ENCODE measurements around the gene DNPEP. TPM values are rescaled to one million over a fixed set of nuclear protein-coding genes. Genes with fewer than 3 reads are reported as not detected.
"Not testable (repeated sequence)": the region's sequence is repeated elsewhere in the genome, so short reads cannot be mapped to it uniquely, and the experiment has no call there.

Gene DNPEP
- polyA plus RNA-seq, 1 experiment = 134 TPM

DNA sequence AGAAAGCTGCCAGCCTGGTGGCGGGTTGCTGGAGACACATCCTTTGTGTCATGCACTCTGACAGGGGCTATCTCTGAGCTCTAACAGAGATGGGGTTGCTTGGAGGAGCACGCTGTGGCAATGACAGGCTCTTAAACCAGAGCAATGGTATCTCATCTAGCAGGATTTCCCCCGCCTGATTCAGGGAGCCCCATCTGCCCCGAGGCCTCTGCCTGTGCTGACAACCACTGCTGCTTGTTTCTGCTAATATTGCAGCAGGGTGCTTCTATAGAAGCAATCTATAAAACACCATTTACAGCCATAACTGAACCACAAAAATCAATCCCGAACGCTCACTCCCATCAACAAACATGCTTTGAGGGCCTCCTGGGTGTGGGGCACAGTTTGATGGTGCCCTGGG, 12.8 kb upstream of the DNPEP start:
- Histone ChIP-seq H3K36me3 (ENCODE audit: control insufficient read depth, insufficient read depth, low read length) (no peaks in the 10 kb centered on the region), H3K4me3 (ENCODE audit: low read depth, low read length) (no peak overlapping the region), H3K27me3 (ENCODE audit: control insufficient read depth, insufficient read depth, low read length) (no peaks in the 10 kb centered on the region)
- DNase-seq (ENCODE audit: low read depth) = no peak
- ChIA-PET POLR2A (no interaction called here), CTCF (interaction anchor here (1.3 to 7.3 kb wide), 3 partner anchors 11 to 126 kb away, joined by 3 to 291 read pairs (median 60); partner anchors contain the start of gene DNPEP)
- TF ChIP-seq, protein P1, sequence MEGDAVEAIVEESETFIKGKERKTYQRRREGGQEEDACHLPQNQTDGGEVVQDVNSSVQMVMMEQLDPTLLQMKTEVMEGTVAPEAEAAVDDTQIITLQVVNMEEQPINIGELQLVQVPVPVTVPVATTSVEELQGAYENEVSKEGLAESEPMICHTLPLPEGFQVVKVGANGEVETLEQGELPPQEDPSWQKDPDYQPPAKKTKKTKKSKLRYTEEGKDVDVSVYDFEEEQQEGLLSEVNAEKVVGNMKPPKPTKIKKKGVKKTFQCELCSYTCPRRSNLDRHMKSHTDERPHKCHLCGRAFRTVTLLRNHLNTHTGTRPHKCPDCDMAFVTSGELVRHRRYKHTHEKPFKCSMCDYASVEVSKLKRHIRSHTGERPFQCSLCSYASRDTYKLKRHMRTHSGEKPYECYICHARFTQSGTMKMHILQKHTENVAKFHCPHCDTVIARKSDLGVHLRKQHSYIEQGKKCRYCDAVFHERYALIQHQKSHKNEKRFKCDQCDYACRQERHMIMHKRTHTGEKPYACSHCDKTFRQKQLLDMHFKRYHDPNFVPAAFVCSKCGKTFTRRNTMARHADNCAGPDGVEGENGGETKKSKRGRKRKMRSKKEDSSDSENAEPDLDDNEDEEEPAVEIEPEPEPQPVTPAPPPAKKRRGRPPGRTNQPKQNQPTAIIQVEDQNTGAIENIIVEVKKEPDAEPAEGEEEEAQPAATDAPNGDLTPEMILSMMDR (IDR thresholded peaks at IDR 0.05; ENCODE audit: insufficient read depth, low read depth, low read length) = no peak

DNA sequence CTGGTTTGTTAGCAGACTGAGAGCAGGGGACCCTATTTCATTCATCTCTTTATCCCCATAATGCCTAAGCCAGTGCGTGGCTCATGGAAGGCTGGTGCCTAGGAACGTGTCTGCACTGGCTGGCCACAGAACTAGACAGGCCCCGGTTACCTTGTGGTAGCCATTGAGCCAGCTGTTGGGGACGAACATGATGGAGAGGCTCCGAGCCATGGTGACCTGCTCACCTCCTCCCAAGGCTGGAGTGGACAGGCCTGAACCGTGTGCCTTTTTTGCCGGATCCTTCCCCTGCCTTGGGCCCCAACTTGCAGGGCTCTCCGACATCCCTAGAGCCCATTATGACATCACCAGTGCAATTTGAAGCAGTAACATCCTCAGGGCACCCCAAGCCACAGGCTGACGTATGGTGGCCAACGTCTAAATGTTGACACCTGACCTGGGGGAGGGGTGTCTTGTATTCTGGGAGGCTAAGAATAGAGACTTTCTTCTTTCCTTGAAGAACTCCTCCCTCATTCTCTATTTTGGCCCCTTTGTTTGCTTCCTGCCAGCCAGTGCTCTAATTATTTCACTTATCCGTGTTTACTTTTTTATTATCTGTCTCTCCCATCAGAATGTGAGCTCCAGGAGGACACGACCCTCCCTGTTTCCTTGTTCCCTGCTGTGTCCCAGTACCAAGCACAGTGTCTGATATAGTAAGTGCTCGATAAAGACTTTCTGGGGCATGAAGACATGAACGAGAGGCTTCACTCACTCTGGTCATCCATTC, 12.2 kb upstream of the DNPEP start:
- no peaks in the 10 kb centered on the region for H3K27me3 ChIP-seq (ENCODE audit: control insufficient read depth, insufficient read depth, low read length)
- H3K36me3 ChIP-seq (ENCODE audit: control insufficient read depth, insufficient read depth, low read length) = no peaks in the 10 kb centered on the region
- H3K4me3 ChIP-seq (ENCODE audit: low read depth, low read length) = no peak overlapping the region
- ChIA-PET POLR2A (no interaction called here), CTCF (interaction anchor here (1.2 to 7.3 kb wide), 5 partner anchors 10 to 130 kb away, joined by 3 to 291 read pairs (median 12); partner anchors contain the start of gene DNPEP)
- DNase-seq (ENCODE audit: low read depth) = no peak
- TF ChIP-seq, protein P1 (IDR thresholded peaks at IDR 0.05; ENCODE audit: insufficient read depth, low read depth, low read length) = no peak

DNA sequence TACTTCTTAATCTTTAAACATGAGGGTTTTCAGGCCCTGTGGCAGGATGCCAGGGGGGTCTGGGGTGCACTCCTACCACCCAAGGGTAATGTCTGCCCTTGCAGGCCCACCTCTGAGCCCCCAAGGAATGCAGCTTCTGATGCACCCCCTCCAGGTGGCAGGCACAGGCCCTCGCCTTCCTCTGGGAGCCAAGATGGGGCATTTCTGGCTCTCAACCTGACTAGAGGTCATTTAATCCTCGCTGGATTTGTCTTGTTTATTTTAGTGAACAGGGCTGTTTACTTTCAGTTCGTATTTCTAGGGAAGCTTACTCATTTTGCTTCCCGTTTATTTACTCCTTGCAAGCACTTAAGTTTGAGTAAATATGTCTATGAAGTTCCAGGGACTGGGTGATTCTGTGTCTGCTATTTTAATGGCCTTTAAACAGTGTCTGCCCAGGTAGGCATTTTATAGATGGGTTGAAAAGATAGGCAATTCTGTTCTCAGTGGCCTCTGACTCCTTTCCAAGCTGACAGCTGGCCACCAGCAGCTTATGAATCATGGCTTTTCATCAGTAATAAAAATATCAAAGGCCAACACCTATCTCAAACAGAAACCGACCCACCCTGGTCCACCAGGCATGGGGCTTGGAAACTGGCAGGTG, 11.1 kb upstream of the DNPEP start:
- no peaks in the 10 kb centered on the region for H3K27me3 ChIP-seq (ENCODE audit: control insufficient read depth, insufficient read depth, low read length)
- ChIA-PET CTCF (interaction anchor here (1.1 to 2.3 kb wide), 4 partner anchors 11 to 131 kb away, joined by 3 to 12 read pairs (median 4); partner anchors contain the start of gene DNPEP), POLR2A (interaction anchor here (0.8 kb wide), 1 partner anchor 131 kb away, joined by 3 read pairs; no protein-coding TSS in a partner anchor)
- no peak overlapping the region for H3K4me3 ChIP-seq (ENCODE audit: low read depth, low read length)
- no peak for DNase-seq (ENCODE audit: low read depth)
- TF ChIP-seq, protein P1 (IDR thresholded peaks at IDR 0.05; ENCODE audit: insufficient read depth, low read depth, low read length) = no peak
- no peaks in the 10 kb centered on the region for H3K36me3 ChIP-seq (ENCODE audit: control insufficient read depth, insufficient read depth, low read length)

DNA sequence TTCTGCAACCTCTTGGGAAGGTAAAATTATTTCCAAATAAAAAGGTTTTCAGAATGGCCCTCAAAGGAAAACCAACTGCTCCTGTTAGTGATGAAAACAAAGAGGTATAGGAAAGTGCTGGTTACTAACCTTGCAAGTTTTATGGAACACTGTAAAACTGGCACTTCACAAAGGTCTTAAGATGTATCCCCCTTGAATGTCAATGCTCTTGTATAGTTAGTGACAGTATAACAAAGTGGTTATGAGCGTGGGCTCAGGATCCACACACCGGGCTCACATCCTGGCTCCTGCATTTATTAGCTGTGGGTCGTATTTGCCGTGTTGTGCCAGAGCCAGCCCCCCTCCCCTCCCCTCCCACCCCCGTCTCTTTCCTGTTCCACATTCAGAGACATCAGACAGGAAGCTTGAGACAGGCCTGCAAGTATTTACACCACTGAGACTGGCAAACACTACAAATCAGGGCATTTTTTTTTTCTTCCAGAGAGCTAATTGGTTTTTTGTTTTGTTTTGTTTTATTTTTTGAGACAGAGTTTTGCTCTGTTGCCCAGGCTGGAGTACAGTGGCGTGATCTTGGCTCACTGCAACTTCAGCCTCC, 9.2 kb upstream of the DNPEP start:
- ChIA-PET POLR2A (no interaction called here), CTCF (interaction anchor here (1.0 to 2.5 kb wide), 4 partner anchors 81 to 163 kb away, joined by 3 to 6 read pairs (median 4); partner anchors contain the start of gene GMPPA)
- TF ChIP-seq, protein P1 (IDR thresholded peaks at IDR 0.05; ENCODE audit: insufficient read depth, low read depth, low read length) = no peak
- DNase-seq (ENCODE audit: low read depth) = no peak
- H3K27me3 ChIP-seq (ENCODE audit: control insufficient read depth, insufficient read depth, low read length) = no peaks in the 10 kb centered on the region
- no peak overlapping the region for H3K4me3 ChIP-seq (ENCODE audit: low read depth, low read length)
- H3K36me3 ChIP-seq (ENCODE audit: control insufficient read depth, insufficient read depth, low read length) = no peaks in the 10 kb centered on the region

DNA sequence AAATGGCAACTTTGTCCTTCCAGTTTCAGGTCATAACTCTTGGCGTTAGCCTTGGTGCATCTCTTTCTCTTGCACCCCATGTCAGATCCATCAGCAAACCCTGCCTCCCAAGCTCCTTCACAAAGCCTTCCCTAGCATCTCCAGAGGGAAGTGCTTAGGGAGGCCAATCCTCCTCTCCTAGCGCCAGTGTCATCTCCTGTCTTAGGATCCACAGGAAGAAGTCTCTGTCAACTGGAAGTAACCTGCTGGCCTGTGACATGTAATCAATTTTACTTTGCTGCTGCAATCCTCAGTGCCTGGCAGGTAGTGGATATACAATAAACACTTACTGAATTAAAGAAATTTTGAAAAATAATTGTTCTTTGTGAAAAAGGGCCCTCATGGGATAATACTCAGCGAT, 7.9 kb upstream of the DNPEP start:
- CTCF ChIA-PET = interaction anchor here (1.0 to 2.5 kb wide), 5 partner anchors 64 to 165 kb away, joined by 3 to 7 read pairs (median 5); partner anchors contain the start of gene GMPPA
- no peak for DNase-seq (ENCODE audit: low read depth)
- H3K4me3 ChIP-seq (ENCODE audit: low read depth, low read length) = no peak overlapping the region
- POLR2A ChIA-PET = no interaction called here
- H3K27me3 ChIP-seq (ENCODE audit: control insufficient read depth, insufficient read depth, low read length) = no peaks in the 10 kb centered on the region
- H3K36me3 ChIP-seq (ENCODE audit: control insufficient read depth, insufficient read depth, low read length) = no peaks in the 10 kb centered on the region
- TF ChIP-seq, protein P1 (IDR thresholded peaks at IDR 0.05; ENCODE audit: insufficient read depth, low read depth, low read length) = no peak

DNA sequence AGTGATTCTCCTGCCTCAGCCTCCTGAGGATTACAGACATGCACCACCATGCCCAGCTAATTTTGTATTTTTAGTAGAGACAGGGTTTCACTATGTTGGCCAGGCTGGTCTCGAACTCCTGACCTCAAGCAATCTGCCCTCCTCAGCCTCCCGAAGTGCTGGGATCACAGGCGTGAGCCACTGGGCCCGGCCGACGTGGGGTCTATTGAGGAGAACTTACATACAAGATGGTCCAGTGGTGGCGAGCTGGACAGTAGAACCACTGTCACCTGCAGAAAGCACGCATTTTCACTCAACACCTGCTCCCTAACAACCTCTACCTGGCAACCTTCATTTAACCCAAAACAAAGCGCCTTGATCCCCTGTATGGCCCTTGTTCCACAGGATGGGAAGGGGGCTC, 7.3 kb upstream of the DNPEP start:
- not testable (repeated sequence) for H3K27me3 ChIP-seq (ENCODE audit: control insufficient read depth, insufficient read depth, low read length); DNase-seq (ENCODE audit: low read depth); H3K4me3 ChIP-seq (ENCODE audit: low read depth, low read length); H3K36me3 ChIP-seq (ENCODE audit: control insufficient read depth, insufficient read depth, low read length)
- POLR2A ChIA-PET = interaction anchor here (0.6 kb wide), 2 partner anchors 8 to 115 kb away, joined by 3 to 10 read pairs; partner anchors contain the start of gene DNPEP
- CTCF ChIA-PET = interaction anchor here (1.0 to 2.5 kb wide), 4 partner anchors 64 to 135 kb away, joined by 3 to 7 read pairs (median 4); partner anchors contain the start of gene GMPPA
